Coronary artery (tissue), 2 donors: ENCODE measurements around the gene KIF22.
"Not testable (repeated sequence)": the region's sequence is repeated elsewhere in the genome, so short reads cannot be mapped to it uniquely, and the experiment has no call there.

ENCODE experiments used
- DNase-seq: peaks from one replicate; pipeline ENCODE4 v3.0.0-alpha.2; 2017; ENCODE audit warnings: low spot score
- H3K27ac ChIP-seq, 2 donors: fragments of 200-600 bp; sonication (generic); one replicate each; pipeline ENCODE4 v1.5.1; 2016 to 2019
- H3K4me3 ChIP-seq: fragments of 200-600 bp; sonication (generic); 2 replicates; pipeline ENCODE4 v1.5.1; 2016; ENCODE audit warnings: mild to moderate bottlenecking, moderate library complexity
- TF ChIP-seq, protein P1 (sequence below): fragments of 200-600 bp; sonication (generic); IDR thresholded peaks from one replicate; pipeline ENCODE4 v1.5.1; 2019; ENCODE audit warnings: antibody characterized with exemption

Gene KIF22

DNA sequence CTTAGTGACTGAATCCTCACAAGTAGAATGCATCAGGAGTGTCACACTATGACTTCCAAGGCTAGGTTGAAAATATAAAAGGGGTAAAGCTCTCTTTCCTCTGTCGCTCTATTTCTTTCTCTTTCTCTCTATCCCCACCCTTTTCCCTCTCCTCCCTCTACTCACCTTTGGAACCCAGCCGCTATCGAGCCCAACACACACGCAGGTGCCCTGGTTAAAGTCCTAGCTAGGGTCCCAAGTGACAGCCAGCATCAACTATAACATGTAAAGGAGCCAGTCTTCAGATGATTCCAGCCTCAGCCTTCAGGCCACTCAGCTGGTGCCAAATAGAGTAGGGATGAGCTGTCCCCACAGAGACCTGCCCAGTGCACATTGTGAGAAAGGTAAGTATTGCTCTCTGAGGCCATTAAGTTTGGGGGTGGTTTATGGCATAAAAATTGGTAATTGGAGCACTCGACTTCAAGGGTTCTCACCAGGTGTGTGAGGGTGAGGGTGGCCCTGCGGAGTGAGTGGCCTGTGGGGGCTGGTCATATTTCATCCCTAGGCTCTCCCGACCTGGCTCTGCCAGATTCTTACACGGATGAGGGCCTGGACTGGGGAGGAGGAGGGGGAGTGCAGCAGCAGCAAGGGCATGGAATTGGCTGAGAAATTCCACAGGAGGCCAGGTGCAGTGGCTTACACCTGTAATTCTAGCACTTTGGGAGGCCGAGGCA is 29.8 kb upstream of the KIF22 start:
- no peak for DNase-seq
- TF ChIP-seq, protein P1, sequence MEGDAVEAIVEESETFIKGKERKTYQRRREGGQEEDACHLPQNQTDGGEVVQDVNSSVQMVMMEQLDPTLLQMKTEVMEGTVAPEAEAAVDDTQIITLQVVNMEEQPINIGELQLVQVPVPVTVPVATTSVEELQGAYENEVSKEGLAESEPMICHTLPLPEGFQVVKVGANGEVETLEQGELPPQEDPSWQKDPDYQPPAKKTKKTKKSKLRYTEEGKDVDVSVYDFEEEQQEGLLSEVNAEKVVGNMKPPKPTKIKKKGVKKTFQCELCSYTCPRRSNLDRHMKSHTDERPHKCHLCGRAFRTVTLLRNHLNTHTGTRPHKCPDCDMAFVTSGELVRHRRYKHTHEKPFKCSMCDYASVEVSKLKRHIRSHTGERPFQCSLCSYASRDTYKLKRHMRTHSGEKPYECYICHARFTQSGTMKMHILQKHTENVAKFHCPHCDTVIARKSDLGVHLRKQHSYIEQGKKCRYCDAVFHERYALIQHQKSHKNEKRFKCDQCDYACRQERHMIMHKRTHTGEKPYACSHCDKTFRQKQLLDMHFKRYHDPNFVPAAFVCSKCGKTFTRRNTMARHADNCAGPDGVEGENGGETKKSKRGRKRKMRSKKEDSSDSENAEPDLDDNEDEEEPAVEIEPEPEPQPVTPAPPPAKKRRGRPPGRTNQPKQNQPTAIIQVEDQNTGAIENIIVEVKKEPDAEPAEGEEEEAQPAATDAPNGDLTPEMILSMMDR = no peak
- H3K4me3 ChIP-seq = no peak overlapping the region
- no peak overlapping the region for H3K27ac ChIP-seq

DNA sequence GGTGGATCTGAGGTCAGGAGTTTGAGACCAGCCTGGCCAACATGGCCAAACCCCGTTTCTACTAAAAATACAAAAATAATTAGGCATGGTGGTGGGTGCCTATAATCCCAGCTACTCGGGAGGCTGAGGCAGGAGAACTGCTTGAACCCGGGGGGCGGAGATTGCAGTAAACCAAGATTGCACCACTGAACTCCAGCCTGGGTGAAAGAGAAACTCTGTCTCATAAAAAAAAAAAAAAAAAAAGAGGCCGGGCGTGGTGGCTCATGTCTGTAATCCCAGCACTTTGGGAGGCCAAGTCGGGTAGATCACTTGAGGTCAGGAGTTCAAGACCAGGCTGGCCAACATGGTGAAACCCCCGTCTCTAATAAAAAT is 29.3 kb upstream of the KIF22 start:
- H3K27ac ChIP-seq, H3K4me3 ChIP-seq, DNase-seq: not testable (repeated sequence)

DNA sequence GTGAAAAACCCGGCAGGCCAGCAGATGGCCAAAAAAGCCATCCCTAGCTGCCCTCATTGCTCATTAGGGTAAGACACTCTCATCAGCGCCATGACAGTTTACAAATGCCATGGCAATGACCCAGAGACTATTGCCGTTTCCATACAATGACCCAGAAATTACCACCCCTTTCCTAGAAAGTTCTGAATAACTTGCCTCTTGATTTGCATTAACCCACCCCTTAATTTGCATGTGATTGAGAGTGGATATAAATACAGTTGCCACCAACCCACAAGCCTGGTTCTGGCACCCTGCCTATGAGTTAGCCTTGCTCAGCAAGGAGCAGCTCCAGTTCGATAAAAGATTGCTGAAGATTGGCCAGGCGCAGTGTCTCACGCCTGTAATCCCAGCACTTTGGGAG is 28.7 kb upstream of the KIF22 start:
- H3K27ac ChIP-seq = no peak overlapping the region
- no peak for DNase-seq
- TF ChIP-seq, protein P1 = no peak
- H3K4me3 ChIP-seq = no peak overlapping the region

DNA sequence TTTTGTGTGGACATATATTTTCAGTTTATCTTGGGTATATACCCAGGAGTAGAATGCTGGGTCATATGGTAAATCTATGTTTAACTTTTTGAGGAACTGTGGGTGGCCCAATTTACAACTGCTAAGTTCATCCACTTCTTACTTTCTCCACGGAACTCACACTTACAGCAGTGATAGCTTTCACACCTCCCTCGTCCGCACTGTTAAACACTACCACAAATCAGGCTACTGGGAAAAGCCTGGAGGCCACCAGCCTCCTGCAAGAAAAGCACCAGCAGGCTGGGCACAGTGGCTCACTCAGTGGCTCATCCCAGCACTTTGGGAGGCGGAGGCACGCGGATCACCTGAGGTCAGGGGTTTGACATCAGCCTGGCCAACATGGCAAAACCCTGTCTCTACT is 27.2 kb upstream of the KIF22 start:
- Histone ChIP-seq H3K27ac (no peak overlapping the region), H3K4me3 (no peak overlapping the region)
- TF ChIP-seq, protein P1 = no peak
- DNase-seq = no peak

DNA sequence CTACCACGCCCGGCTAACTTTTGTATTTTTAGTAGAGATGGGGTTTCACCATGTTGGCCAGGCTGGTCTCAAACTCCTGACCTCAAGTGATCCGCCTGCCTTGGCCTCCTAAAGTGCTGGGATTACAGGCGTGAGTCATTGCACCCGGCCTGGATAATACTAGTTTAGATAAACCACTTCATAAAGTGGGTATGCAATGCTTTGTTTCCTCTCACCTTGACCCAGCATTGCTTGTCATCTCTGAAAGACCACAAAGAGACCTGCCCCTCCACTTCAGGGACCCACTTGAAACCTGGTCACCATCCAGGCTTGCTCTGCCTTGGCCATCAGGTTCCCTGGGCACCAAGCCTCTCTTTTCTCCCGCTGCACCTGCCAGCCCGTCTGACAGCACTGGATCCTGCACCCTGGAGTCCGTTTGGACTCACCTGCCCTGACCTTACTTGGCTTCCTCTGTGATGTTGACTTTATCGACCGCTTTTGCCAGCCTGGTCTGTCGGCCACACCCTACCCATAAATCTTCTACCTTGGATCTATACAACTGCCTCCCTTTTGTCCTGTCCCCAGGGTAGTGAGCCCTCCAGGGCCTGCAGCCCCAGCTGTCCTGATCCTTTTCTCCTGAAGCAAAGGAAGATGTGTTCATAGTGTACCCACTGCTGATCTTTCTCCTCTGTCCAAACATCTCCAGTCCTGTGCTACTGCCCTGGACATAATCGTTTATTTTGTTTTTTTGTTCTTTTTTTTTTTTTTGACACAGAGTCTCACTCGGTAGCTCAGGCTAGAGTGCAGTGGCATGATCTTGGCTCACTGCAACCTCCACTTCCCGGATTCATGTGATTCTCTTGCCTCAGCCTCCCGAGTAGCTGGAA is 25.2 kb upstream of the KIF22 start:
- Histone ChIP-seq H3K4me3 (no peak overlapping the region), H3K27ac (no peak overlapping the region)
- DNase-seq = no peak
- TF ChIP-seq, protein P1 = no peak

DNA sequence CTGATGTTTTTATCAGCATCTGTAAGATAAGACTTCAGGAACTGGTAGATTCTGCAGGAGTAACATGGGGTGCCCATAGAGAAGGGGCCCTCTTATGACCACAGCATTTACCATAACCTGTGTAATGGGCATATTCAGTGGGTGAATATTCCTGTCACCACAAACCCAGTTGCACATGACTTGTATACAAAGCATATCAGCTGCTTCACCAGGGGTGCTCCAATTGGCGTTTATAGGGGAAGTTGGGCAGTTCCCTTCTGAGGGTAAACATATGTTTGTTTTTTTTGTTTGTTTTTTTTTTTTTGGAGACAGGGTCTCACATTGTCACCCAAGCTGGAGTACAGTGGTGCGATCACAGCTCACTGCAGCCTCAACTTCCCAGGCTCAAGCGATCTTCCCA is 24.0 kb upstream of the KIF22 start:
- TF ChIP-seq, protein P1 = no peak
- Histone ChIP-seq H3K27ac (no peak overlapping the region), H3K4me3 (no peak overlapping the region)

DNA sequence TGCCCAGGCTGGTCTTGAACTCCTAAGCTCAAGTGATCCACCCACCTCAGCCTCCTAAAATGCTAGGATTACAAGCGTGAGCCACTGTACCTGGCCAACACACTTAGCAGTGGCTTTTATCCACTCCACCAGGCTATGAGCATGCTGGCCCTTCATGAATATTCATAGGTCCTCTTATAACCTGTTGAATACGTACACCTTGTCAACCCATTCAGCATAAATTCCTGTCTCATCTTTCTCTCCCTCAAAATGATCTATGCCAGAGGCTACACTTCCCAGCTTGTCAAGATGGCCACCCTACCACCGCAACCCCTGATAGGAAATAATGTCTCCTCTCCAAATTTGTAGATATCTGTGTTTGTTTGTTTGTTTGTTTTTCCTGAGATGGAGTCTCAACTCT is 23.5 kb upstream of the KIF22 start:
- no peak for DNase-seq
- no peak overlapping the region for H3K27ac ChIP-seq
- TF ChIP-seq, protein P1 = no peak

More for the DNA sequence above, 24.0 kb upstream of the KIF22 start:
- no peak for DNase-seq

More for the DNA sequence above, 23.5 kb upstream of the KIF22 start:
- H3K4me3 ChIP-seq = no peak overlapping the region
